GM12878 (cell line): Measurements from ENCODE around the gene ARHGAP26. TPM values are rescaled to one million over a fixed set of nuclear protein-coding genes. Genes with fewer than 3 reads are reported as not detected.

ENCODE experiments used
- BACH1 ChIP-seq: fragments of 450-650 bp; IDR thresholded peaks from 2 replicates; pipeline ENCODE4 v1.6.1; 2017; ENCODE audit warnings: mild to moderate bottlenecking, borderline replicate concordance
- BRCA1 ChIP-seq: IDR thresholded peaks from 2 replicates; pipeline ENCODE4 v1.6.1; 2011; ENCODE audit warnings: low read depth, low read length, improper control_type of control experiment
- EGR1 ChIP-seq, 2 experiments: IDR thresholded peaks; 1 replicate in 1 of 2; 2 replicates in 1 of 2; pipeline ENCODE4 v1.6.1; 2011 to 2012; ENCODE audit warnings: low read depth in 2 of 2, low read length in 2 of 2, borderline replicate concordance in 1 of 2, mild to moderate bottlenecking in 1 of 2, moderate library complexity in 1 of 2
- EP300 ChIP-seq, 2 experiments: fragments of 150-350 bp in 1 of 2; IDR thresholded peaks; 2 replicates each; pipeline ENCODE4 v1.6.1; 2011 to 2012; ENCODE audit warnings: low read depth in 2 of 2, low read length in 2 of 2, borderline replicate concordance in 1 of 2, improper control_type of control experiment in 1 of 2, inconsistent platforms in 1 of 2; ENCODE audit not compliant: control insufficient read depth in 1 of 2
- NR2F1 ChIP-seq: fragments of 450-650 bp; conservative IDR thresholded peaks from 2 replicates; pipeline ENCODE4 v1.6.1; 2017; ENCODE audit warnings: mild to moderate bottlenecking
- NRF1 ChIP-seq: conservative IDR thresholded peaks from 2 replicates; pipeline ENCODE4 v1.6.1; 2011; ENCODE audit warnings: mild to moderate bottlenecking, low read depth, low read length, improper control_type of control experiment
- POLR2AphosphoS5 ChIP-seq: IDR thresholded peaks from 2 replicates; pipeline ENCODE4 v1.6.1; 2011; ENCODE audit warnings: mild to moderate bottlenecking, low read length, inconsistent platforms
- RAD51 ChIP-seq: fragments of 450-650 bp; IDR thresholded peaks from 2 replicates; pipeline ENCODE4 v1.6.1; 2016; ENCODE audit warnings: moderate library complexity, mild to moderate bottlenecking, inconsistent platforms
- RUNX3 ChIP-seq: IDR thresholded peaks from 2 replicates; pipeline ENCODE4 v1.6.1; 2012; ENCODE audit warnings: low read length, inconsistent platforms
- SMAD1 ChIP-seq: fragments of 450-650 bp; IDR thresholded peaks from 2 replicates; pipeline ENCODE4 v1.6.1; 2018; ENCODE audit warnings: mild to moderate bottlenecking, low read depth; ENCODE audit not compliant: partially characterized antibody
- SPI1 ChIP-seq: IDR thresholded peaks from 2 replicates; pipeline ENCODE4 v1.6.1; 2011; ENCODE audit warnings: low read depth, mild to moderate bottlenecking, low read length, moderate library complexity, borderline replicate concordance; ENCODE audit not compliant: insufficient read depth
- STAT3 ChIP-seq: IDR thresholded peaks from 2 replicates; pipeline ENCODE4 v1.6.1; 2011; ENCODE audit warnings: low read depth, low read length, improper control_type of control experiment
- polyA plus RNA-seq, 11 experiments: library from polyadenylated mRNA; depleted of rRNA in 4 of 11; unstranded in 6 of 11; stranded (reverse) in 5 of 11; fragments of >200 nt; fragmentation: Nextera tagmentation in 4 of 11; fragmentation: Illumina TruSeq in 1 of 11; extraction: Ambion mirVana in 4 of 11; extraction: Trizol in 1 of 11; gene quantifications; 1 replicate in 1 of 11; 2 replicates in 10 of 11; pipeline versions ENCODE4 v1.2.1 to v1.2.3, GENCODE V29; 2011 to 2016; ENCODE audit warnings: inconsistent platforms in 2 of 11, missing spikeins in 2 of 11, low read depth in 1 of 11
- total RNA-seq, 4 experiments: library from RNA; depleted of rRNA in 3 of 4; stranded (reverse); fragments of >200 nt in 3 of 4; fragmentation: Illumina TruSeq in 1 of 4; extraction: Trizol in 1 of 4; gene quantifications; 2 replicates each; pipeline versions ENCODE4 v1.2.1 to v1.2.3, GENCODE V29; 2013 to 2021
- TF ChIP-seq, protein P1 (sequence below): fragments of 450-650 bp; IDR thresholded peaks from 2 replicates; pipeline ENCODE4 v1.6.1; 2017; ENCODE audit warnings: borderline replicate concordance
- TF ChIP-seq, protein P2 (sequence below): fragments of 450-650 bp; IDR thresholded peaks from 2 replicates; pipeline ENCODE4 v1.6.1; 2017; ENCODE audit warnings: low read depth, mild to moderate bottlenecking, moderate library complexity
- TF ChIP-seq, protein P3 (sequence below): fragments of 450-650 bp; IDR thresholded peaks from 2 replicates; pipeline ENCODE4 v1.6.1; 2016; ENCODE audit warnings: mild to moderate bottlenecking, moderate library complexity, borderline replicate concordance
- TF ChIP-seq, protein P4 (sequence below): IDR thresholded peaks from 2 replicates; pipeline ENCODE4 v1.6.1; 2012; ENCODE audit warnings: low read depth, low read length, improper control_type of control experiment
- TF ChIP-seq, protein P5 (sequence below): IDR thresholded peaks from 2 replicates; pipeline ENCODE4 v1.6.1; 2011; ENCODE audit warnings: mild to moderate bottlenecking, low read depth, low read length, moderate library complexity; ENCODE audit not compliant: insufficient replicate concordance

The ARHGAP26 gene
- total and polyA plus RNA-seq, 10 of the 15 experiments (the other 5 are each of a cell fraction or from before 2014, with no cell fraction given) = 9.4 to 41.5 (median 19.3) TPM

DNA sequence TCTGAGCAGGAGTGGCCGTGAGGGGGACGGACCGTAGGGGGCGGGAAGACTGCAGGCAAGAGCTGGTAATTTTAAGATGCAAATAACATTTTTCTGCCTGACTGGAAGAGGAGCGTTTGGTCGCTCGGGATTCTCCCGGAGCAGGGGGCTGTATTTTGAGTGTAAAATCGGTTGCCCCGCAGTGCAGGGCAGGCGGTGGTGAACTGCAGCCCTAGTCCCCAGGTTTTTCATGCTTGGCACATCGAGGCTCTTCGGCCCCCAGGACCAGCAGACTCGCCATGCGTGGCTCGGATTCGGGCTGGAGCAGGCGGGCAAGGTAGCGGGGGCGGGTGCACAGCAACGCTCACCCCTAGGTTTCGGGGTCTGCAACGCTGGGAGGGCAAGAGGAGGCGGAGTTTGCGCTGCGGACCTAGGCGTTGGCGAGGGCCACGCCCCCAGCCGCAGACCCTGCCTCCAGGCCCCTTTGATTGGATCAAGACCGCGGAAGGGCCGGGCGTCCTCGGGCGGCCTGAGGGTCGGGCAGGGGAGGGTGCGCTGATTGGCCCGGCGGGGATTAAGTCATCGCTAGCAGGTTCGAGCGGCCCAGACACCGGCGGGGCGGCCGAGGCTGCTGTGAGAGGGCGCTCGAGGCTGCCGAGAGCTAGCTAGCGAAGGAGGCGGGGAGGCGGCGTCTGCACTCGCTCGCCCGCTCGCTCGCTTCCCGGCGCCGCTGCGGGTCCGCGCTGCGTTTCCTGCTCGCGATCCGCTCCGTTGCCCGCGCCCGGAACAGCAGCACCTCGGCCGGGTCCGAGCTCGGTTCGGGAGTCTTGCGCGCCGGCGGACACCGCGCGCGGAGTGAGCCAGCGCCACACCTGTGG lies at the start of gene ARHGAP26 (continued):
- TF ChIP-seq RUNX3 (no peak), RAD51 (no peak), POLR2AphosphoS5 (peak; percentile 54; the same call in 1 of the 2 replicates), BRCA1 (no peak), EGR1 (IDR thresholded peaks at IDR 0.05; ENCODE audit: borderline replicate concordance in 1 of 2, low read depth in 2 of 2, low read length in 2 of 2) (peak in 1 of 2 experiments; percentile 64; a peak in 2 of 3 replicates), SPI1 (no peak), EP300 (IDR thresholded peaks at IDR 0.05; ENCODE audit: borderline replicate concordance in 1 of 2, control insufficient read depth in 1 of 2, low read depth in 2 of 2, low read length in 2 of 2) (no peak), BACH1 (peak; percentile 41; the same call in 1 of the 2 replicates), NRF1 (no peak), SMAD1 (no peak), NR2F1 (0 out of 2 replicates have a peak, but pooled peaks have one; percentile 21), STAT3 (no peak)
- TF ChIP-seq, protein P1, sequence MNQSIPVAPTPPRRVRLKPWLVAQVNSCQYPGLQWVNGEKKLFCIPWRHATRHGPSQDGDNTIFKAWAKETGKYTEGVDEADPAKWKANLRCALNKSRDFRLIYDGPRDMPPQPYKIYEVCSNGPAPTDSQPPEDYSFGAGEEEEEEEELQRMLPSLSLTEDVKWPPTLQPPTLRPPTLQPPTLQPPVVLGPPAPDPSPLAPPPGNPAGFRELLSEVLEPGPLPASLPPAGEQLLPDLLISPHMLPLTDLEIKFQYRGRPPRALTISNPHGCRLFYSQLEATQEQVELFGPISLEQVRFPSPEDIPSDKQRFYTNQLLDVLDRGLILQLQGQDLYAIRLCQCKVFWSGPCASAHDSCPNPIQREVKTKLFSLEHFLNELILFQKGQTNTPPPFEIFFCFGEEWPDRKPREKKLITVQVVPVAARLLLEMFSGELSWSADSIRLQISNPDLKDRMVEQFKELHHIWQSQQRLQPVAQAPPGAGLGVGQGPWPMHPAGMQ = no peak
- TF ChIP-seq, protein P2, sequence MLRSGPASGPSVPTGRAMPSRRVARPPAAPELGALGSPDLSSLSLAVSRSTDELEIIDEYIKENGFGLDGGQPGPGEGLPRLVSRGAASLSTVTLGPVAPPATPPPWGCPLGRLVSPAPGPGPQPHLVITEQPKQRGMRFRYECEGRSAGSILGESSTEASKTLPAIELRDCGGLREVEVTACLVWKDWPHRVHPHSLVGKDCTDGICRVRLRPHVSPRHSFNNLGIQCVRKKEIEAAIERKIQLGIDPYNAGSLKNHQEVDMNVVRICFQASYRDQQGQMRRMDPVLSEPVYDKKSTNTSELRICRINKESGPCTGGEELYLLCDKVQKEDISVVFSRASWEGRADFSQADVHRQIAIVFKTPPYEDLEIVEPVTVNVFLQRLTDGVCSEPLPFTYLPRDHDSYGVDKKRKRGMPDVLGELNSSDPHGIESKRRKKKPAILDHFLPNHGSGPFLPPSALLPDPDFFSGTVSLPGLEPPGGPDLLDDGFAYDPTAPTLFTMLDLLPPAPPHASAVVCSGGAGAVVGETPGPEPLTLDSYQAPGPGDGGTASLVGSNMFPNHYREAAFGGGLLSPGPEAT = no peak
- TF ChIP-seq, protein P3, sequence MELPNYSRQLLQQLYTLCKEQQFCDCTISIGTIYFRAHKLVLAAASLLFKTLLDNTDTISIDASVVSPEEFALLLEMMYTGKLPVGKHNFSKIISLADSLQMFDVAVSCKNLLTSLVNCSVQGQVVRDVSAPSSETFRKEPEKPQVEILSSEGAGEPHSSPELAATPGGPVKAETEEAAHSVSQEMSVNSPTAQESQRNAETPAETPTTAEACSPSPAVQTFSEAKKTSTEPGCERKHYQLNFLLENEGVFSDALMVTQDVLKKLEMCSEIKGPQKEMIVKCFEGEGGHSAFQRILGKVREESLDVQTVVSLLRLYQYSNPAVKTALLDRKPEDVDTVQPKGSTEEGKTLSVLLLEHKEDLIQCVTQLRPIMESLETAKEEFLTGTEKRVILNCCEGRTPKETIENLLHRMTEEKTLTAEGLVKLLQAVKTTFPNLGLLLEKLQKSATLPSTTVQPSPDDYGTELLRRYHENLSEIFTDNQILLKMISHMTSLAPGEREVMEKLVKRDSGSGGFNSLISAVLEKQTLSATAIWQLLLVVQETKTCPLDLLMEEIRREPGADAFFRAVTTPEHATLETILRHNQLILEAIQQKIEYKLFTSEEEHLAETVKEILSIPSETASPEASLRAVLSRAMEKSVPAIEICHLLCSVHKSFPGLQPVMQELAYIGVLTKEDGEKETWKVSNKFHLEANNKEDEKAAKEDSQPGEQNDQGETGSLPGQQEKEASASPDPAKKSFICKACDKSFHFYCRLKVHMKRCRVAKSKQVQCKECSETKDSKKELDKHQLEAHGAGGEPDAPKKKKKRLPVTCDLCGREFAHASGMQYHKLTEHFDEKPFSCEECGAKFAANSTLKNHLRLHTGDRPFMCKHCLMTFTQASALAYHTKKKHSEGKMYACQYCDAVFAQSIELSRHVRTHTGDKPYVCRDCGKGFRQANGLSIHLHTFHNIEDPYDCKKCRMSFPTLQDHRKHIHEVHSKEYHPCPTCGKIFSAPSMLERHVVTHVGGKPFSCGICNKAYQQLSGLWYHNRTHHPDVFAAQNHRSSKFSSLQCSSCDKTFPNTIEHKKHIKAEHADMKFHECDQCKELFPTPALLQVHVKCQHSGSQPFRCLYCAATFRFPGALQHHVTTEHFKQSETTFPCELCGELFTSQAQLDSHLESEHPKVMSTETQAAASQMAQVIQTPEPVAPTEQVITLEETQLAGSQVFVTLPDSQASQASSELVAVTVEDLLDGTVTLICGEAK = no peak
- TF ChIP-seq, protein P4, sequence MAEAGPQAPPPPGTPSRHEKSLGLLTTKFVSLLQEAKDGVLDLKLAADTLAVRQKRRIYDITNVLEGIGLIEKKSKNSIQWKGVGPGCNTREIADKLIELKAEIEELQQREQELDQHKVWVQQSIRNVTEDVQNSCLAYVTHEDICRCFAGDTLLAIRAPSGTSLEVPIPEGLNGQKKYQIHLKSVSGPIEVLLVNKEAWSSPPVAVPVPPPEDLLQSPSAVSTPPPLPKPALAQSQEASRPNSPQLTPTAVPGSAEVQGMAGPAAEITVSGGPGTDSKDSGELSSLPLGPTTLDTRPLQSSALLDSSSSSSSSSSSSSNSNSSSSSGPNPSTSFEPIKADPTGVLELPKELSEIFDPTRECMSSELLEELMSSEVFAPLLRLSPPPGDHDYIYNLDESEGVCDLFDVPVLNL = no peak
- TF ChIP-seq, protein P5, sequence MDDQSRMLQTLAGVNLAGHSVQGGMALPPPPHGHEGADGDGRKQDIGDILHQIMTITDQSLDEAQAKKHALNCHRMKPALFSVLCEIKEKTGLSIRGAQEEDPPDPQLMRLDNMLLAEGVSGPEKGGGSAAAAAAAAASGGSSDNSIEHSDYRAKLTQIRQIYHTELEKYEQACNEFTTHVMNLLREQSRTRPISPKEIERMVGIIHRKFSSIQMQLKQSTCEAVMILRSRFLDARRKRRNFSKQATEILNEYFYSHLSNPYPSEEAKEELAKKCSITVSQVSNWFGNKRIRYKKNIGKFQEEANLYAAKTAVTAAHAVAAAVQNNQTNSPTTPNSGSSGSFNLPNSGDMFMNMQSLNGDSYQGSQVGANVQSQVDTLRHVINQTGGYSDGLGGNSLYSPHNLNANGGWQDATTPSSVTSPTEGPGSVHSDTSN = no peak
